ENCODE data around the gene CHM.

GRCh38 chrX:86012188-86012587, 35.2 kb downstream of the CHM start:
- no peak for TF ChIP-seq POLR2A (IDR thresholded peaks at IDR 0.05; ENCODE audit: low read length)
- TF ChIP-seq GATA1 (IDR thresholded peaks at IDR 0.05; ENCODE audit: low read depth, low read length), result no peak
